Psoas muscle (tissue), 8 donors: ENCODE results near the gene ATXN10. TPM values are rescaled to one million over a fixed set of nuclear protein-coding genes. Genes with fewer than 3 reads are reported as not detected.

Experiments used
- ATAC-seq, 4 donors: fragments of 200-7000 bp; cut with Tn5 transposase; one replicate each; pipeline ENCODE4 v1.9.1; 2020; ENCODE audit warnings: moderate library complexity in 3 of 4, mild to moderate bottlenecking in 2 of 4
- DNase-seq, 2 donors: peaks; one replicate each; pipeline ENCODE4 v3.0.0-alpha.2; 2020
- H3K27ac ChIP-seq: fragments of 200-600 bp; one replicate; pipeline ENCODE4 v1.8.0; 2022
- H3K27me3 ChIP-seq, 3 donors: fragments of 200-600 bp in 1 of 3; one replicate each; pipeline versions ENCODE4 v1.6.1 to v1.8.0; 2013 to 2022; ENCODE audit warnings: low read length in 2 of 3, mild to moderate bottlenecking in 2 of 3, moderate library complexity in 1 of 3; ENCODE audit not compliant: insufficient read depth in 3 of 3
- H3K36me3 ChIP-seq, 2 donors: fragments of 200-600 bp in 1 of 2; one replicate each; pipeline versions ENCODE4 v1.6.1 to v1.8.0; 2013 to 2022; ENCODE audit warnings: low read depth in 1 of 2, mild to moderate bottlenecking in 1 of 2, moderate library complexity in 1 of 2; ENCODE audit not compliant: insufficient read depth in 1 of 2
- H3K4me1 ChIP-seq: fragments of 200-600 bp; one replicate; pipeline ENCODE4 v1.8.0; 2022
- H3K4me3 ChIP-seq: fragments of 200-600 bp; one replicate; pipeline ENCODE4 v1.8.0; 2022; ENCODE audit warnings: mild to moderate bottlenecking
- H3K9me3 ChIP-seq: fragments of 200-600 bp; one replicate; pipeline ENCODE4 v1.8.0; 2022
- WGBS, 3 donors: extraction: QIAGEN DNeasy Blood & Tissue Kit; methylation state at CpG; one replicate each; pipeline versions ENCODE4 v1.1.6 to v1.1.7; 2013; 5-methylcytosine and 5-hydroxymethylcytosine counted together
- intact Hi-C, 2 donors: fragments of 100-400 bp; cut with DNase I; formaldehyde crosslinking; loops; one replicate each; pipeline versions ENCODE4 v1.11.0 to v1.14.2; 2022
- polyA plus RNA-seq, 3 donors: library from polyadenylated mRNA; stranded (reverse); fragments of 200-250 nt; gene quantifications; one replicate each; pipeline ENCODE4 v1.2.3, GENCODE V29; 2013
- total RNA-seq, 4 donors: library from RNA; stranded (reverse); fragmentation: NEBNext Ultra II Directional in 2 of 4; extraction: Animal tissue kit (Norgen Biotek cat#: 25700) in 2 of 4; gene quantifications; one replicate each; pipeline versions ENCODE4 v1.2.1 to v1.2.4, GENCODE V29; 2021 to 2023
- TF ChIP-seq, protein P1 (sequence below): fragments of 200-600 bp; IDR thresholded peaks from one replicate; pipeline ENCODE4 v1.8.0; 2022; ENCODE audit warnings: antibody characterized with exemption
- donor health status: healthy with polysubstance abuse.
- donor health status: DM: no; HTN: no; CAD: no; lungs with moderate emphysema.
- donor health status: Bipolar disorder and iron deficiency.
- donor health status: healthy.
- donor health status: DM: yes; HTN: yes; CAD: no.
- donor health status: DM: no; HTN: no; CAD: no.
- donor health status: DM: no; HTN: no; CAD: no.
- donor health status: DM: yes; HTN: yes; CAD: no.

ATXN10 gene
- total and polyA plus RNA-seq, 7 donors = 57.7 to 173 (median 115) TPM

DNA sequence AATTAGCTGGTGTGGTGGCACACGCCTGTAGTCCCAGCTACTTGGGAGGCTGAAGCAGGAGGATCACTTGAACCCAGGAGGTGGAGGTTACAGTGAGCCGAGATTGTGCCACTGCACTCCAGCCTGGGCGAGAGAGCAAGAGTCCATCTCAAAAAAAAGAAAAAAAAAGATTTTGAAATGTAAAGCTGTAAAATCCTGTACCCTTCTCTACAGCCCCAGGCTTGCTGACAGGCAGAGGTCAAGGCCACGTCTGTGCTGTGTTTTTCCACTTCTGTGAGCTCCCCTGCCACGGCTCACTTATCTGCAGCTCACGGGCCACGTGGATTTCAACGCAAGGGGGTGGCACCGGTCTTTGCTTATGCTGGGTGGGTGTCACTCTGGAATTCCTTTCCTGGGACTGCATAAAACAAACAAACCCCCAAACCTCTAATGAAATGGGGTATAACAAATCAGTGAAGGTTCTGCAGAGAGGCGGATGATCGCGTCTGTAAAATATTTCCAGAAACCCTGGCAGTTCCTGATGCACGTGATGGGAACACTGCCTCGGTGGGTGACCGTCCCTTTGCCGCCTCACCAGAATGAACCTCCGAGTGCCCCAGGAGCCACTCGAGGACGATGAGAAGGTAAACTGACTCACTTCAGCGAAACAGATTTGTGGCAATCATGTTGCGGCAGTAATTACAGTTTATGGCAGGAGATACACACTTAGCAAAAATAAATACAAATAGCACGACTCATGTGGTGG lies 44.0 kb upstream of the ATXN10 start:
- intact Hi-C loops = no loop called here
- WGBS, 3 donors = 85 to 86% (median 85%) methylated on average over 21 to 22 of the region's 22 CpGs
- Histone ChIP-seq H3K4me3 (no peak overlapping the region), H3K27ac (no peak overlapping the region), H3K27me3 (peaks cover 0 to 33% (median 1%) of the 10 kb centered on the region in 3 donors), H3K4me1 (no peaks in the 10 kb centered on the region), H3K36me3 (no peaks in the 10 kb centered on the region), H3K9me3 (no peaks in the 10 kb centered on the region)
- TF ChIP-seq, protein P1, sequence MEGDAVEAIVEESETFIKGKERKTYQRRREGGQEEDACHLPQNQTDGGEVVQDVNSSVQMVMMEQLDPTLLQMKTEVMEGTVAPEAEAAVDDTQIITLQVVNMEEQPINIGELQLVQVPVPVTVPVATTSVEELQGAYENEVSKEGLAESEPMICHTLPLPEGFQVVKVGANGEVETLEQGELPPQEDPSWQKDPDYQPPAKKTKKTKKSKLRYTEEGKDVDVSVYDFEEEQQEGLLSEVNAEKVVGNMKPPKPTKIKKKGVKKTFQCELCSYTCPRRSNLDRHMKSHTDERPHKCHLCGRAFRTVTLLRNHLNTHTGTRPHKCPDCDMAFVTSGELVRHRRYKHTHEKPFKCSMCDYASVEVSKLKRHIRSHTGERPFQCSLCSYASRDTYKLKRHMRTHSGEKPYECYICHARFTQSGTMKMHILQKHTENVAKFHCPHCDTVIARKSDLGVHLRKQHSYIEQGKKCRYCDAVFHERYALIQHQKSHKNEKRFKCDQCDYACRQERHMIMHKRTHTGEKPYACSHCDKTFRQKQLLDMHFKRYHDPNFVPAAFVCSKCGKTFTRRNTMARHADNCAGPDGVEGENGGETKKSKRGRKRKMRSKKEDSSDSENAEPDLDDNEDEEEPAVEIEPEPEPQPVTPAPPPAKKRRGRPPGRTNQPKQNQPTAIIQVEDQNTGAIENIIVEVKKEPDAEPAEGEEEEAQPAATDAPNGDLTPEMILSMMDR = no peak
- ATAC-seq (no peak), DNase-seq (no peak)

DNA sequence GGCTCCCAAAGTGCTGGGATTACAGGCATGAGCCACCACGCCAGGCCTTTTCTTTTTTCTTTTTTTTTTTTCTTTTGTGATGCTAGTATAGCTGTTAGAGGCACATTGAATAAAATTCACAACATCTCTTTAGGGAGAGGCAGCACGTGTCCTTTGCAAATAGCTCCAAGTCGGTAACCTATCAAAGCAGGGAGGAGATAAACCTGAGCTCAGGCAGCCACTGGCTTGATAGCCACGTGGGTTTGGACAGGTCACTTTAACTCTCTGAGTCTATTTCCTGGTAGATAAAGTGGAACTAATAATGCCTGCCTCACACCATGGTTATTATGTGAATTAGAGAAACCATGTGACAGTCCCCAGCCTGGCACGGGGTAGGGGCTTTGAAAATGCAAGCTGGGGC lies 43.1 kb upstream of the ATXN10 start:
- Histone ChIP-seq H3K27me3 (peaks cover 0 to 33% (median 1%) of the 10 kb centered on the region in 3 donors), H3K4me1 (no peaks in the 10 kb centered on the region), H3K27ac (no peak overlapping the region), H3K9me3 (no peaks in the 10 kb centered on the region), H3K4me3 (no peak overlapping the region), H3K36me3 (no peaks in the 10 kb centered on the region)
- TF ChIP-seq, protein P1 = no peak
- WGBS, 3 donors = 46 to 52% (median 52%) methylated on average over 5 of the region's 5 CpGs
- DNase-seq = no peak
- ATAC-seq = no peak
- intact Hi-C loops = no loop called here

DNA sequence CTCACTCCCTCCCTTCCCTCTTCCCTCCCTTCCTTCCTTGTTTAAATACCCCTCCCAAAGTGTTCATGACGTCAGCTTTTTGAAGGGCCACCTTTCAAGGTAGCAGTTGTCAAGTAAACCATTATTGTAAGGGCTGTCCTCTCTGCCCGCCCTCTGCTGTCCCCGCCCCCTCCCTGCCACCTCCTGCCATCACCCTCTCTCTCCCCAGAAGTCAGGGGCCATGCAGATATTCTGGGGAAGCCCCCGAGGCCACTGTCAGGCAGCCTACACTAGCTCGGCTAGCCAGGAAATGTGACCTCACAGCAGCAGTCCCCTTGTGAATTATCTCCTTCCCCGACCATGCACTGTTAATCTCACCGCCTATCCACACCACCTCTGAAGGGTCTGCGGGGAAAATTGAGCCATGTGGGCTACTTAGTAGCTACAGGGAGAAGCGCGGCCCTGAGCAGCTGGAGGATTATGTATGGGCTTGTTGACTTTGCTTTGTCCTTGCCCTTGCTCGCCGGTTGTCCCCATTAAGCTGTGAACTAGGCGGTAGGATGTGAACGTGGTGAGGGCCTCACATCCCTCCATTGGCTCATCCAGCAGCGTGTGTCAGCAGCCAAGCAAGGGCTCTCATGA lies 42.1 kb upstream of the ATXN10 start:
- TF ChIP-seq, protein P1 = no peak
- no peaks in the 10 kb centered on the region for H3K36me3 ChIP-seq
- no peak for DNase-seq
- H3K4me3 ChIP-seq = no peak overlapping the region
- H3K27me3 ChIP-seq = peaks cover 0 to 33% (median 1%) of the 10 kb centered on the region in 3 donors
- 43 to 47% (median 45%) methylated on average over 15 of the region's 15 CpGs for WGBS, 3 donors
- no peak overlapping the region for H3K27ac ChIP-seq
- H3K4me1 ChIP-seq = no peaks in the 10 kb centered on the region
- H3K9me3 ChIP-seq = no peaks in the 10 kb centered on the region
- no peak for ATAC-seq
- intact Hi-C loops = no loop called here

DNA sequence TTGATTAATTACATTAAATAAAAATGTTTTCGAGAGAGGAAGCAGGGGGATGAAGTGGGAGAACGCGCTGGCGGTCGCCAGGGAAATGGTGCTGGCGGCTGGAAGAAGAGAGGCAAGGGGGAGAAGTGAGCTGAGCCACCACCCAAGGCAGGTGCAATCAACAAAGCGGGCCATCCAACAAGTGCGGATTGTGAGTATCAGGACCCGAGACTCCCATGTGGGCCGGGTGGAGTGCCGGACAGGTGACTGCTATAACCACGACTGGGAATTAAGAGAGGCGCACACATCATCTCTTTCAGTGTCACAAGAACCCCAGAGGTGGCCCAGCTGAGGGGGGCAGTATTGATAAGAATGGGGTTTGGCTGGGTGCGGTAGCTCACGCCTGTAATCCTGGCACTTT lies 41.2 kb upstream of the ATXN10 start:
- no peaks in the 10 kb centered on the region for H3K4me1 ChIP-seq
- ATAC-seq = no peak
- H3K36me3 ChIP-seq = no peaks in the 10 kb centered on the region
- H3K27me3 ChIP-seq = peaks cover 0 to 33% (median 1%) of the 10 kb centered on the region in 3 donors
- H3K27ac ChIP-seq = no peak overlapping the region
- intact Hi-C loops = no loop called here
- no peak for DNase-seq
- H3K9me3 ChIP-seq = no peaks in the 10 kb centered on the region
- TF ChIP-seq, protein P1 = no peak
- 92 to 94% (median 92%) methylated on average over 15 of the region's 15 CpGs for WGBS, 3 donors
- H3K4me3 ChIP-seq = no peak overlapping the region
